HepG2 (cell line): ENCODE results near the gene PRIMPOL. TPM values are rescaled to one million over a fixed set of nuclear protein-coding genes. Genes with fewer than 3 reads are reported as not detected.

Source experiments
- ATF2 ChIP-seq: sonication (generic); formaldehyde crosslinking; IDR thresholded peaks from 2 replicates; pipeline ENCODE4 v1.4.0; 2020; ENCODE audit warnings: missing genetic modification reagents
- CBFB ChIP-seq: sonication (generic); formaldehyde crosslinking; IDR thresholded peaks from 2 replicates; pipeline ENCODE4 v1.4.0; 2020; ENCODE audit warnings: missing genetic modification reagents
- FOSL2 ChIP-seq: sonication (generic); formaldehyde crosslinking; IDR thresholded peaks from 2 replicates; pipeline ENCODE4 v1.4.0; 2020; ENCODE audit warnings: missing genetic modification reagents
- HNF4A ChIP-seq: sonication (generic); formaldehyde crosslinking; IDR thresholded peaks from 2 replicates; pipeline ENCODE4 v1.4.0; 2020; ENCODE audit warnings: missing genetic modification reagents
- HOXD1 ChIP-seq: sonication (generic); formaldehyde crosslinking; IDR thresholded peaks from 2 replicates; pipeline ENCODE4 v1.5.0; 2020; ENCODE audit warnings: missing genetic modification reagents
- IRF2 ChIP-seq: IDR thresholded peaks from 2 replicates; pipeline ENCODE4 v1.6.1; 2018; ENCODE audit warnings: missing genetic modification reagents, missing compliant biosample characterization
- NCOA2 ChIP-seq: sonication (generic); formaldehyde crosslinking; IDR thresholded peaks from 2 replicates; pipeline ENCODE4 v1.8.0; 2022; ENCODE audit warnings: inconsistent platforms
- NR2F6 ChIP-seq, 2 experiments: IDR thresholded peaks; 2 replicates each; pipeline ENCODE4 v1.6.1; 2016; ENCODE audit warnings: antibody characterized with exemption in 1 of 2, mild to moderate bottlenecking in 1 of 2
- PHF21A ChIP-seq: sonication (generic); formaldehyde crosslinking; IDR thresholded peaks from 2 replicates; pipeline ENCODE4 v1.5.0; 2020; ENCODE audit warnings: mild to moderate bottlenecking, missing genetic modification reagents
- SOX13 ChIP-seq, 3 experiments: fragments of 450-650 bp in 1 of 3; sonication (generic) in 1 of 3; formaldehyde crosslinking in 1 of 3; IDR thresholded peaks in 2 of 3; conservative IDR thresholded peaks in 1 of 3; 2 replicates each; pipeline versions ENCODE4 v1.5.0 to v1.6.1; 2016 to 2020; ENCODE audit warnings: antibody characterized with exemption in 1 of 3, mild to moderate bottlenecking in 1 of 3, missing compliant biosample characterization in 1 of 3, missing genetic modification reagents in 1 of 3, moderate library complexity in 1 of 3
- SRF ChIP-seq: IDR thresholded peaks from 2 replicates; pipeline ENCODE4 v1.6.1; 2011; ENCODE audit warnings: mild to moderate bottlenecking, low read depth, low read length, moderate library complexity
- TEAD3 ChIP-seq: optimal IDR thresholded peaks from 2 replicates; pipeline ENCODE3; 2016; ENCODE audit warnings: borderline replicate concordance
- TFE3 ChIP-seq: IDR thresholded peaks from 2 replicates; pipeline ENCODE4 v1.6.1; 2016
- ZNF143 ChIP-seq: sonication (generic); formaldehyde crosslinking; IDR thresholded peaks from 2 replicates; pipeline ENCODE4 v1.4.0; 2020; ENCODE audit warnings: missing genetic modification reagents
- ZNF788 ChIP-seq: sonication (generic); formaldehyde crosslinking; IDR thresholded peaks from 2 replicates; pipeline ENCODE4 v1.5.0; 2020; ENCODE audit warnings: mild to moderate bottlenecking, missing genetic modification reagents, borderline replicate concordance
- polyA plus RNA-seq, 8 experiments: library from polyadenylated mRNA; depleted of rRNA in 3 of 8; stranded (reverse) in 7 of 8; unstranded in 1 of 8; fragments of >200 nt; fragmentation: Illumina TruSeq in 4 of 8; extraction: Trizol in 4 of 8; gene quantifications; 2 replicates each; pipeline versions ENCODE4 v1.2.1 to v1.2.3, GENCODE V29; 2011 to 2016; ENCODE audit warnings: low read depth in 4 of 8, missing spikeins in 1 of 8, mixed read lengths in 1 of 8; ENCODE audit not compliant: insufficient read depth in 1 of 8
- total RNA-seq, 5 experiments: library from RNA; depleted of rRNA; stranded (reverse); fragments of >200 nt; fragmentation: Illumina TruSeq; extraction: Trizol; gene quantifications; 2 replicates each; pipeline ENCODE4 v1.2.3, GENCODE V29; 2016; ENCODE audit warnings: low read depth in 1 of 5

Gene PRIMPOL
- total and polyA plus RNA-seq, 2 of the 13 experiments (the other 11 are each of a cell fraction or from before 2014, with no cell fraction given) = 7.3 to 11.0 TPM

- TF ChIP-seq TFE3 = peak; percentile 99
- peak; percentile 85 for TF ChIP-seq FOSL2
- TF ChIP-seq SRF = peak; percentile 86
- TF ChIP-seq SOX13 (IDR thresholded peaks at IDR 0.05) = peak; percentile 53
- peak in 1 of 2 experiments; percentile 81; a peak in 2 of 4 replicates for TF ChIP-seq SOX13 (CRISPR knock-in tag; conservative IDR thresholded peaks at IDR 0.05 in 1 of 2, IDR thresholded peaks at IDR 0.05 in 1 of 2)
- peak; percentile 94 for TF ChIP-seq CBFB (CRISPR knock-in tag)
- TF ChIP-seq PHF21A (CRISPR knock-in tag) = peak; percentile 79
- peak; percentile 87 for TF ChIP-seq NCOA2 (CRISPR knock-in tag)
- peak; percentile 96 for TF ChIP-seq NR2F6 (IDR thresholded peaks at IDR 0.05)
- TF ChIP-seq NR2F6 (CRISPR knock-in tag; IDR thresholded peaks at IDR 0.05) = peak; percentile 99
- TF ChIP-seq HNF4A (CRISPR knock-in tag) = peak; percentile 80
- TF ChIP-seq IRF2 (CRISPR knock-in tag) = 0 out of 2 replicates have a peak, but pooled peaks have one; percentile 36
- TF ChIP-seq HOXD1 (CRISPR knock-in tag) = 0 out of 2 replicates have a peak, but pooled peaks have one; percentile 12
- peak; percentile 63 for TF ChIP-seq ZNF143 (CRISPR knock-in tag)
- peak; percentile 46; the same call in 1 of the 2 replicates for TF ChIP-seq ZNF788
- peak; percentile 83 for TF ChIP-seq TEAD3 (CRISPR knock-in tag)
- TF ChIP-seq ATF2 (CRISPR knock-in tag) = peak; percentile 95
- TF ChIP-seq, all 625 proteins: peak for 154; not testable (repeated sequence) for 471
These were observed 23.5 kb upstream of the PRIMPOL start (continued) for GRCh38 chr4:184625783-184626596.
